ENCODE measurements around the gene CENPX.

Gene CENPX

DNA sequence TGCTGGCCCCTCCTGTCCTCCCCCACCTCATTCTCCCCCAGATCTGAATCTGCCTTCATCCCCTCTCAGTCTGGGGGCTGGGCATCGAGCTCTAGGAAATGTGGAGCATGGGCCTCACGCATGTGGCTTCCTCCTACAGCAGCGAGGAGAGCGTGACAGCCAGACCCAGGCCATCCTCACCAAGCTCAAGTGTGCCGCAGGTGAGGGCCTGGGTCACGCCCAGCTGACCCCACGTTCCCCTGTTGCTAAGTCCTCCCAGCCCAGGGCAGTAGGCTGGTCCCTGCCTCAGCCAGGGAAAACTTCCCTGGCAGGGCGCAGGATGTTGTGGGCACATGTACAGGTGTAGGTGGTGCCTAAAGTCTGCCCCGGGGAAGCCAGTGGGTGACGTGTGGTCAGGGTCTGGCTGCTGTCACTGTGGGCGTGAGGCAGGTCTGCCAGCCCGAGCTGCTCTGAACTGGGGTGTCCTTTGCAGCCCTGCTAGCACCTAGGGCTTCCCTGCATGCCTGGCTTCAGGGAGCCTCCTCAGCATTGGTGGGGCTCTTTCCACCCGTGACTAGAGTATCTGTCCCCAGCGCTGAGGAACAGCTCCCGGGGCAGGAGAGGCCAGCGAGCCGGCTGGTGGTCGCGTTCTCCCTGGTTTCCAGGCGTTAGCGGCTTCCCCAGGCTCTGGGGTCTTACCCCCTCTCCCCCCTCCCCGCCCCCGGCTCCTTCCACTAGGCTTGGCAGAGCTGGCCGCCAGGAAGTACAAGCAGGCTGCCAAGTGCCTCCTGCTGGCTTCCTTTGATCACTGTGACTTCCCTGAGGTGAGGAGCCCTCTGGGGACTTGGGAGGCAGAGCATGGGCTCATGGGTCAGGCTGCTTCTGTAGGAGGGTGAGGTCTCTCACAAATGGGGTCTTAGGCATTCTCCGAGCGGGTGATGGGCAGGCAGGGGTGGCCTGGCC lies 32.6 kb upstream of the CENPX start:
- no peak for DNase-seq

DNA sequence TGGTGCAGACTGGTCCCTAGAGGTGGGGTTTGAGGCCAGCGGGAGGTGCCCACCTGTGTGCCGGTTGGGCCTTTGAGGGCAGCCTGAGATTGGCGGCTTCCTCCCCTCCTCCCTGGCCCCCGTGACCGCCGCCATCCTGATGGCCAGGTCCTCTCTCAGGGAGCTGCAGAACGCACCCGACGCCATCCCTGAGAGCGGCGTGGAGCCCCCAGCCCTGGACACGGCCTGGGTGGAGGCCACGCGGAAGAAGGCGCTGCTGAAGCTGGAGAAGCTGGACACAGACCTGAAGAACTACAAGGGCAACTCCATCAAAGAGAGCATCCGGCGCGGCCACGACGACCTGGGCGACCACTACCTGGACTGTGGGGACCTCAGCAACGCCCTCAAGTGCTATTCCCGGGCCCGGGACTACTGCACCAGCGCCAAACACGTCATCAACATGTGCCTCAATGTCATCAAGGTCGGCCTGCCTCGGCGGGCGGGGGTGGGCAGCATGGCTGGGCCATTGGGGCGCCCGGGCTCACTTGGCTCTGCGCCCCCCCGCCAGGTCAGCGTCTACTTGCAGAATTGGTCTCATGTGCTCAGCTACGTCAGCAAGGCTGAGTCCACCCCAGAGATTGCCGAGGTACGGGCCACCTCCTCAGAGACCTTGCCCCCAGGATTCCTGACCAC lies 31.8 kb upstream of the CENPX start:
- DNase-seq, result no peak

DNA sequence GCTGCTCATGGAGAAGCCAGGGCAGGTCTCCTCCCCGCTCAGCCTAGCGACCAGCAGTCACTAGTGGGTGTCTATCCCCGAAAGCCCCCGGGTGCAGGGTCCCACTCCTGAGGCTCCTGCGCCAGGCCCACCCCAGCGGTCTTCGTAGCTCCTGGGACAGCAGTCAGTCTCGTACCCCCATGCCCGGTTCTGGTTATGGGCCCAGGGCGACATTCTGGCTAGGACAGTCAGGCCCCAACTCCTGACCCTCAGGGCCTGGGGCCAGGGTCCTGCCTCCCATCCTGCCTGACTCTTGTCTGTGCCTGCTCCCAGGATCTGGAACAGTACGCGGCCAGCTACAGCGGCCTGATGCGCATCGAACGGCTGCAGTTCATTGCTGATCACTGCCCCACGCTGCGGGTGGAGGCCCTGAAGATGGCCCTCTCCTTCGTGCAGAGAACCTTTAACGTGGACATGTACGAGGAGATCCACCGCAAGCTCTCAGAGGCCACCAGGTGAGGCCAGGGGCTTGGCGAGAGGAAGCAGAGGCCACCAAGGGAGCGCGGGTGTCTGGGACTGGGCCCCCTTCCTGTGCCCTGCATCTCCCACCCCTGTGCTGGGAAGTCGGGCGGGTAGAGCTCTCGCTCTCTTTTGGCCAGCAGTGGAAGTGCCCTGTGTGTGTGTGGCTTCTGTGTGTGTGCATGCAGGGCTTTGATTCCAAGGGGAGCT lies 31.0 kb upstream of the CENPX start:
- DNase-seq, result no peak

DNA sequence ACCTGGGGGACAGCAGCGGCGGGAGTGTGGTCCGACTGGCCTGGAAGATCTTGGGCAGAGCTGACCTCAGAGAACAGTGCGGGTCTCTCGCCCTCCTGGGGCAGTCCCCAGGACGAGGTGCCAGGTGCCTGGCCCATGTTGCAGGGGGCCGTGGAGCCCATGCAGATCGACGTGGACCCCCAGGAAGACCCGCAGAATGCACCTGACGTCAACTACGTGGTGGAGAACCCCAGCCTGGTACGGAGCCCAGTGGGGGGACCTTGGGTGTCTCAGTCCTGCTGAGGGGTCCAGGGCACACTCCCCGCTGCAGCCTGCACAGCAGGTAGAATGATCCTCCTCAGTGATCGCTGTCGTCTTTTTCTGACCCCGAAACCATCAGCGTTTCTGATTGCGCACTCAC lies 30.5 kb upstream of the CENPX start:
- no peak for DNase-seq

DNA sequence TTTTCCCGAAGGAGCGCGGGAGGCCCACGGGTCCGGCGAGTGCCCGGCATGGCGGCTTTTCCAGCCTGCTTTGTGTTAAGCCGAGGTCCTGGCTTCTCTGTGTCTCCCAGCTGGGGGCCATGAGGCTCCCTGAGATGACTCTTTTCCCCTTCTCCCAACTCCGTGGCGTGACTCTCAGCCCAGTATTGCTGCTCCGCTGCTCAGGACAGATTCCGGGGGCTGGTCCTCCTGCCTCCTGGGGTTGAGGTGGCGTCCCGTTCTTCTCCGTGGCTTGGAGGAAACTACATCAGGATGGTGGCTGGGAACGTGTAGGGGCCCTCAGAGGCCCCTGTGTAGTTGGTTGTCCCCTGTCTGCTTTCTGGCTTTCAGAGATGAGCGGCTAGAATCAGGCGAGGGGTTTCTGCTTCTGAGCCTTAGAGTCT lies 30.0 kb upstream of the CENPX start:
- no peak for DNase-seq

DNA sequence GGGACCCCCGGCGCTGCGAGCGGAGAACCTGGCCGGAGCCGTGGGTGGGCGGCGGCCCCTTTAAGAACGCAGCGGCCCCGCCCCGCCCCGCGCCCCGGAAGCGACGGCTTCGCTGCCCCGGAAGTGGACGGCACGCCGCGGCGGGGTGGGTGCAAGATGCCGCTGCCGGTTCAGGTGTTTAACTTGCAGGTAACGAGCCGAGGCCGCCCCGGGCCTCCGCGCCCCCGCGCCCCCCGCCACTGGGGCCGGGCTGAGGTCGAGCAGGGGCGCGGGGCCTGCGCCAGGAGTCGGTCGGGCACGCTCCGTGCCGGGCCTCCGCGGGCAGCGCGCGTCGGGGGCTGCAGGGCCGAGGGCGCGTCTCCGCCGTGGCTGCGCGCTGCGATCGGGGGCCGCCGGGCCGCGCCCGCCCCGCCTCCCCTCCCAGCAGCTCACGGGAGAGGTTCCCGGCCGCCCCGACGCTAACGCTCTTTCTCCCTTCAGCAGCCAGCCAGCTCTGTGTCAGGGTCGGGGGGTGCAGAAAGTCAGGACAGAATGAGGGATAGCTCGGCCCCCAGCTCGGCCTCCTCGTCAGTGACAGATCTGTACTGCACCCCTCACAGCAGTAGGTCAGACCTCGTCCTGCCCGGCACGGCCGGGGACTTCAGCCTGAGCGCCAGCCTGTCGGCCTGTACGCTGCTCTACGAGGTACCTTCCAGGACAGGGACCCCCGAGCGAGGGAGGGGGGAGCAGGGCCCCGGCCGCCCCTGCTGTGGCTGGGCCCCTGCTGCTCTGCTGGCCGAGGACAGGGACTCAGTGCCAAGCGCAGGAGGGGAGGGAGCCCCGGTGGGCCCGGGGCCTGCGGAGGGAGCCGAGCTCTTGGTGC lies 29.3 kb upstream of the CENPX start, which contains the start of the genes GPS1 and RFNG:
Gene GPS1, plus strand, starts transcription at position 123 of the 862 bp plus-strand sequence. Its CDS starts 34 bp downstream, at position 157.
Gene RFNG, minus strand, starts transcription at position 36 of the 862 bp plus-strand sequence. CDS start 45 bp downstream, outside the sequence.
- no peak for DNase-seq

DNA sequence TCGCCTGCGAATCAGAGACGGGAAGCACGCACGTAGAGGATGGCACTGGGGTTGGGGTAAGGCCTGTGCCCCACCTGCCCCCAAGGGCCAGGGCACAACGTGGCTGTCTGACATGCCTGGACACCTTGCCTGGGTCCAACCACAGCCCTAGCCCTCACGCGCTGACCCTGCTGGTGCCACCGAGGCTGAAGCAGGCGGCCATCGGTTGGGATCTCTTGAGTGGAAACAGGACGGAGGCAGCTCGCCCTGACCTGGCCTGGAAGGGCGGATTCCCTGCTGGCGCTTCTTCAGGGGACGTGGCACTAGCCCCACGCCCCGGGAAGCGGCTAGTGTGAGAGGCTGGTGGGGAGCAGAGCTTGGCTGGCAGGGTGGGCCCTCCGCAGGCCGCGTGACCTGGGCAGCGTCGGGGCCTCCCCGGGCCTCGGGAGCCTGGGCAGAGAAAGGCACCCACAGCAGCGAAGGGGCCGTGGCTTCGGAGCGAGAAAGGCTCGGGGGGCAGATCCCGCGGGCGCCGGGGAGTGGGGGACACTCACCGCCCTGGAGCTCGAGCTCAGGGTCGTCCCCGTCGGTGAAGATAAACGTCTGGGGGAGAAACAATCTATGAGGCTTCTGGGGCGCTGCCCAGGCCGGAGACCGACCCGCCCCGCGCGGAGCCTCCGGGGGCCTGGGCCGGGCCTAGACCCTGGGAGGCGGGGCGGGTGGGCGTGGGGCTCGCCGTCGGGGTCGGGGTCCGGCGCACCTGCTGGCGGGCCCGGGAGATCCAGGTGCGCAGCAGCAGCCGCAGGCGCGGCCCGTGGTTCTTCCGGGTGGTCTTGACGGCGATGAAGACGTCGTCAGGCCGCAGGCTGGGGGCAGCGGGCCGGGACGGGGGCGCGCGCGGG lies 28.3 kb upstream of the CENPX start:
- DNase-seq, result no peak

DNA sequence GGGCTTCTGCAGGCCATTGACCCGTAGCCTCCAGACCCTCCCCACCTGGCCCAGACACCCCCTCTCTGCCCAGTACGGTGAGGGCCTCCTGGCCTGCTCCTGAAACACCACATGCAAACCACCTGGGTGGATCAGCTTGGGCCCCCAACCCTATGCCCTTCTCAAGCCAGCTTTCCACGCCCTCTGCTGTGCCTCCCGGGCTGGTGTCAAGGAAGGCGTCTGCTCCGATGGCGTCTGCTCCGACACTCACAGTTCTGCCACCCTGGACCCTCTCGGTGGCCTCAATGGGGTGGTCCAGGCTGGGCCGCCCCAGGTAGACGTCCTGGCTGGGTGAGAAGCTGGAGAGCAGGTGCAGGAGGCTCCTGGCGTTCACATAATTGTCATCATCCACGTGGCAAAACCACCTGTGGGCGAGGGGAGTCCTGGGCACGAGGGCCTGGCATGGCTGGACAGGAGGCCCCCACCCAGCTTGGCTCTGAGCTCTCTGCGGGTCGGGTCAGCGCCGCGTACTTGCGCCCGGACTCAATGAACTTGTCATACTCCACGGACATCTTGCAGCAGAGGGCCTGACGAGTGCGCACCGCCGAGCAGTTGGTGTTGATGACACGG lies 27.6 kb upstream of the CENPX start:
- no peak for DNase-seq

DNA sequence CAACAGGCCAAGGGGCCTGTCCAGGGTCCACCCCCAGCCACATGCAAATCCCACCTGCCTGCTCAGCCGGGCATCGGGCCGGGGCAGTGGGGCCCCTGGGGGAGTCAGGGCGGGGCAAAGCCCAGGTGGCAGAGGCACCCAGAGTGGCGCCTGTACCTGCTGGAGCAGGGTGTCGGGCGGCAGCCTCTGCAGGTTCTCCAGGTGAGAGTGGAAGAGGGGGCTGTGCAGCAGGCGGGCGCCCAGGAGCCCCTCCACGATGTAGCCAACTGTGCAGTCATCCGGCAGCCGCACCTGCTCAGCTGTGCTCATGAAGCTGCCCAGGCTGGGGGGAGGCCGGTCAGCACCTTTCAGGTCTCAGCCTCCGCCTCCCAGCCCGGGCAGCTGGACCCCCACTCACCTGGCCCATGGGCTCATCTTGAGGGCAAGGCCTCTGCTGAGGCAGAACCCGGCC lies 26.9 kb upstream of the CENPX start:
- no peak for DNase-seq

DNA sequence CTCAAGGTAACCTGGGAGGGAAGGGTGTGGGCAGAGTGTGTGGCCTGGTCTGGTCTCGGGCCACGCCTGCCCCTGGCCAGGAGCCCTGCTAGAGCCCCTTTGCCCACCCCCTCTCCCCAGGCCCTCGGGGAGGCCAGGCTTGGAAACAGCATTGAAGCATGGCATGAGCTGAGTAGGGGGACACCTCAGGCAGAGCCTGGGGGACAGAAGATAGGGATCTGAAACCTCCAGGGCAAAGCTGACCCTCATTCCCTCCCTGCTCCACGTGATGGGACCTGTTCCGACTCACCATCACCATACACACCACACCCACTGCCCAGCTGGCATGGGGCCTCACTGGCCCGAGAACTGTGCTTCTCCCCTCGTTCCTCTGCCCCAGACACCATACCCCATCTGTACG lies 26.4 kb upstream of the CENPX start:
- no peak for DNase-seq

DNA sequence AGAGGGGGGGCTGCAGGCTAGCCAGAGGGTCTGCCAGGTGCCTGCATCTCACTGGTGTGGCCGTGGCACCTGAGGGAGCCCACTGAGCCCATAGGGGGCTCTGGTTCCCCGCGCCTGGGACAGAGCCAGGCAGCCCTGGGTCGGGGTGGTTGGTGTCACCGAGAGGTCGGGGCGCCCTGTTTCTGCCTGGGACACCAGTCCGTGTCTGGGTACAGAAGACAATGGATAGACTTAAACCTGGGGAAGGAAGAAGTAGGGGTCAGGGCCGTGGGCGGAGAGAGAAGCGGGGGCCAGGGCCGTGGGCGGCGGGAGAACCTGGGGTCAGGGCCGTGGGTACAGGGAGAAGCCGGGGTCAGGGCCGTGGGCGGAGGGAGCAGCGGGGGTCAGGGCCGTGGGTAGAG lies 25.9 kb upstream of the CENPX start:
- DNase-seq, result no peak

DNA sequence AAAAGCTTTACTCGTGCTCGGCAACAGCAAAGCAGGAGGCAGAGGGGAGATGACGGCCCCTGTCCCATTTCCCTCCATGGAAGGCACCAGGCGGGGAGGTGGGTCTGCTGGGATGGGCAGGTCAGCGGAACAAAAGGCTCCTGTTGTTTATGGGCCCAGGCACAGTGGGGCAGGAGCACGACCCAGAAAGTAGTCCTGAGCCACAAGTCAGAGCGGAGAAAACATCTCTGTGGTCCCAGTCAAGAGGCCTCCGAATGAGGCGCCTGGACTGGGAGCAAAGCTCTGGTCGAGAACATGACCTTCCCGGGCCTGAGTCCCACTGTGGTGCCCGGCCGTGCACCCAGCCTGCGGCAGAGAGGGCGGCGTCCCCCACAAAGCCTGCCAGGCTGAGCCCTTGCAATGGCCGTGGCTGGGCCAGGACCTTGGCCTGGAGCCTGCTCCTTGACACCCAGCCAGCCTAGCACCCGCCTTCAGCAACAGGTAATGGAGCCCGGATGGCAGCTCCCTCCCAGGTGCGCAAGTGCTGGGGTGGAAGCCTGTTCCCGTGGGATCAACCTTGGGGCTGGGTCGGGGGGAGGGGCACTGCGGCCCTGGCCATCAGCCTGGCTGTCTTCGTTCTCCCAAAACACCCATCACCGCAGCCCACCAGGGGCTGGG lies 25.4 kb upstream of the CENPX start:
- DNase-seq, result no peak

DNA sequence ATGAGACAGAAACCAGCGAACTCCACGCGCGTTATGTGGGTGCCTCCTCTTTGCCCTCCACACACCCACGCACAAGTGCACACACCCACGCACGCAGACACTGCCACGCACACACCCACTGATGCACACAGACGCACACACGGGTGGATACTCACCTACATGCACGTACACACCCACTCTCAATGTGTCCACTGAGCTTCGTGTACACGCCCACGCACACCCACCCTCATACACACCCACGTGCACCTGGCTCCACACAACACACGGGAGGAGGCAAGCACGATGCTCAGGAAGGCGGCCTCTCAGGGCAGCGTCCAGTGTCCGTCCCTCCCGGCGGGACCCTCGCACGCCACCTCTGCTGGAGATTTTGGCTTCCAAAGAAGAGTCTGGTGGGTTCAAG lies 24.7 kb upstream of the CENPX start:
- no peak for DNase-seq

DNA sequence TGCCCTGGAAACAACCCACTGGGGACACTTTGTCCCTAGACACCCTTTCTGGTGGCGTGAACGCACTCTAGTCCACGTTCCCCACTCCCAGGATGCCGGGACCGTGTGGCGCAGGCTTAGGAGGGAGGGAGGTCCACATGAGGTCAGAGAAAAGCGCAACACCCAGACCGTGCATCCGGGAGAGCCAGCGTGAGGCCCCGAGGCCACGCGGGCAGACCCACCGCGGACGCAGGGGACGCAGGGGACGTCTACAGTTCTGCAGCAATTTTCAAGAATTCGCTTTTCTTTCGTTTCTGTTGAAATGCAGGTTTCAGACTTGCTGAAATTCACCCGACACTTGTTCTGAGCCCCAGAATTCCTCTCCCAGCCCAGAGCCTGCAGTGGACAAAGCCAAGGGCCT lies 24.2 kb upstream of the CENPX start:
- no peak for DNase-seq

DNA sequence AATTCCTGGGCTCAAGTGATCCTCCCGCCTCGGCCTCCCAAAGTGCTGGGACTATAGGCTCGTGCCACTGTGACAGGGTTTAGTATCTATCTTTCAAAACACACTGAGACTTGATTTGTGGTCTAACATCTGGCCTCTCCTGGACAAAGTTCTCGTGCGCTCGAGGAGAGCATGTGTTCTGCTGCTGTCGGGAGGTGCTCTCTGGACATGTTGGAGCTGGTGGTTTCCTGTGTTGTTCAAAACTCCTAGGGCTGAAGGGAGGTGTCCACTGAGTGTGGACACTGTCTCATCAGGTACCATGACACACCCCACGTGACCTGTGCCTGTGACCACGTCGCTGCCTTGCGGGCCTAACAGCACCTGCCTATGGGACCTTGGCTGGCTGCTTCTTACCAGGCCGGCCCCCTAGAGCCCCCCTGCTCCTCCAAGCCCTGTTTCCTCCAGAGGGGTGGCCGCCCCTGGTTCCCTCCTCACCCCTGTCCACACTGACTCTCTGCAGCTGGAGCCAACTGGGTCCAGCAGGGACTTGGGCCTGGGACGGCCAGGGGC lies 23.3 kb upstream of the CENPX start:
- no peak for DNase-seq

DNA sequence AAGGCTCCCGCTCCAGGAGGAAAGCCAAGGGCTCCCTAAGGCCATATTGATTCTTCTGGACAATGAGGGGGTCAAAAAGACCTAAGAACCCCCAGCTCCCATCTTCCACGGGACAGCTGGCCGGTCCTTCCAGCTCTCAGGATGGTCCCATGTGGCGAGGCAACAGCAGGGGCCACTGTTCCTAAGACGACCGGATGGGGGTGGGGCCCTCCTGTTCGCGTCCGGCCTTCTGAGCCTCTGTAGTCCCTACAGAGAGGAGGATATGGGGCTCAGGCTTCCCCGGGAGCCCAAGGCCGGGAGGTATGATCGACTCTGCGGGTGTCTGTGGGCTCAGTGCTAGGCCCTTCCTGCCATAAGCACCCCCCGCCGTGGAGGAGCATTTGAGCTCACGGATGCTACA lies 20.8 kb upstream of the CENPX start:
- no peak for DNase-seq

DNA sequence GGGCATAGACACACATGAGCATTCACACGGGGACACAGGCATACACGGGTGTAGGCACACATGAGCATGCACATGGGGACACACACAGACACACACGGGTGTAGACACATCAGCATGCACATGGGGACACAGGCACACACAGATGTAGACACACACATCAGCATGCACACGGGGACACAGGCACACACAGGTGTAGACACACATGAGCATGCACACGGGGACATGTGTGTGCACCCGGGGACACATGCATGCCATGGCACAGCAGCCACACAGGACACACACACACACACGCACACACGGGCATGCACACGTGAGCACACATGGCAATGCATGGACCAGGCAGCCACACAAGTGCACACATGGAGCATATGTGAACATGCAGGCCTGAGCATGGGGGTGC lies 20.0 kb upstream of the CENPX start:
- no peak for DNase-seq

DNA sequence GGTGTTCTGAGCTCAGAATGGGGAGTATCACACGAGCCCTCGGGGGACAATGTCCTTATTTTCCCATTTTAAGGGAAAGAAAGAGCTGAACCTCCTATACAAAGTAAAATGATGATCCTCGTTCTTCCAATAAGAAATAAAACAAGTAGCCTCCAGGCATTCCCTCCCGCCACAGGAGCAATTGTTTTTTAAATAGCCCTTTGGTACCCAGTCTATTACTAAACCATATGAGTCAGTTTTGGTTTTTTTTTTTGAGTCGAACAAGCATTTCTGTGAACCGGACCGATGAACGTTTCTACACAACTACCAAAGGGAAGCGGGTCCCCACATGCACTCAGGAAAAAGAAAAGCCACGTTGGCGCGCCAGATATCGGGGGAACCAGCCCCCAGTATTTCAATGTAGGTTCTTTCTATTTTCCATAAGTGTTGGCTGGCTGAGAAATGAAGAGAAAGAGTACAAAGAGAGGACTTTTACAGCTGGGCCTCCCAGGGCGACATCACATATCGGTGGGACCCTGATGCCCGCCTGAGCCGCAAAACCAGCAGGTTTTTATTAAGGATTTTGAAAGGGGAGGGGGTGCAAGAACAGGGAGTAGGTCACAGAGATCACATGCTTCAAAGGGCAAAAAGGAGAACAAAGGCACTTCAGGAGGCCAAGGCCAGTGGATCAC lies 18.6 kb upstream of the CENPX start:
- no peak for DNase-seq

DNA sequence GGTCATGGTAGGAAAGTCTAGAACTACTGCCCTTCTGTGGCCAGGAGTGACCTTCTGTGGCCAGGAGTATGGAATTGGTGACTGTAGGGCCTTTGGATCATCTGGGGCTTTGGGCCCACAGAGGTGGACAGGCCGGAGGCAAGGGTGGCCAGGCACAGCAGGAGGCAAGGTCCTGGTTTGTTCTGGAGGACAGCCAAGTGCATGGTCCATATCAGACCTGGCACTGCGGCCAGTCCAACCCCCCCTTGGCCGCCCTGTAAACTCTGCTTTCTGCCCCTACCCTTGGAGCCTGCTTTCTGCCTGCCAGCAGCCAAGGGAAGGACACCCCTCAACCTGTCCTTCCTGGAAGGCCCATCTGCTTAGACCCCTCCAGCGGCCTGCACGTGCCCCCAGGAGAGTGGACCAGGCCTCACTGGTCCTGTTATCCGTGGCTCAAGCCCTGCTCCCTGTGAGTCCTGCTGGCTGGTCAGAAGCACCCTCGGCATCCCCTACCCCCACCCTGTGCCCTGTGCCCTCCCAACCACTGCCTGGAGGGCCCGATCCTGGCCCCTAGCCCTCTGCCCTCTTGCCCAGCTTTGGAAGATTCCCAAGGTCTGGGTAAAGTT lies 17.1 kb upstream of the CENPX start:
- no peak for DNase-seq

Data from NCI-H2029 treated with DMSO at 0.1 percent for 48 hours (cell line).